HEK293 (cell line): ENCODE results near the gene SOX18.

ENCODE experiments used
- GLIS2 ChIP-seq: fragments of 450-650 bp; formaldehyde crosslinking; IDR thresholded peaks from 2 replicates; pipeline ENCODE4 v1.5.1; 2016; ENCODE audit warnings: missing biosample characterization, missing genetic modification characterization
- HOXC10 ChIP-seq: sonication (generic); formaldehyde crosslinking; IDR thresholded peaks from 2 replicates; pipeline ENCODE4 v1.8.1; 2023; ENCODE audit warnings: mild to moderate bottlenecking, missing genetic modification reagents
- KLF9 ChIP-seq: fragments of 450-650 bp; formaldehyde crosslinking; IDR thresholded peaks from 2 replicates; pipeline ENCODE4 v1.5.1; 2016; ENCODE audit warnings: missing biosample characterization, missing genetic modification characterization, low read depth
- ZNF121 ChIP-seq: fragments of 450-650 bp; formaldehyde crosslinking; IDR thresholded peaks from 2 replicates; pipeline ENCODE4 v1.5.1; 2016; ENCODE audit warnings: missing biosample characterization, missing genetic modification characterization
- ZNF132 ChIP-seq: fragments of 450-650 bp; formaldehyde crosslinking; IDR thresholded peaks from 2 replicates; pipeline ENCODE4 v1.5.1; 2017; ENCODE audit warnings: missing biosample characterization, missing genetic modification characterization, borderline replicate concordance
- ZNF138 ChIP-seq: fragments of 450-650 bp; formaldehyde crosslinking; IDR thresholded peaks from 2 replicates; pipeline ENCODE4 v1.5.1; 2016; ENCODE audit warnings: missing biosample characterization, missing genetic modification characterization, borderline replicate concordance
- ZNF140 ChIP-seq: fragments of 450-650 bp; formaldehyde crosslinking; IDR thresholded peaks from 2 replicates; pipeline ENCODE4 v1.5.1; 2016; ENCODE audit warnings: missing biosample characterization, missing genetic modification characterization
- ZNF19 ChIP-seq: fragments of 450-650 bp; formaldehyde crosslinking; IDR thresholded peaks from 2 replicates; pipeline ENCODE4; 2016; ENCODE audit warnings: missing biosample characterization, missing genetic modification characterization, low read depth
- ZNF221 ChIP-seq: fragments of 450-650 bp; formaldehyde crosslinking; IDR thresholded peaks from 2 replicates; pipeline ENCODE4 v1.5.1; 2017; ENCODE audit warnings: missing biosample characterization, missing genetic modification characterization, borderline replicate concordance
- ZNF292 ChIP-seq: fragments of 450-650 bp; formaldehyde crosslinking; IDR thresholded peaks from 2 replicates; pipeline ENCODE4 v1.5.1; 2016; ENCODE audit warnings: low read depth, missing biosample characterization, missing genetic modification characterization, borderline replicate concordance
- ZNF335 ChIP-seq: fragments of 450-650 bp; formaldehyde crosslinking; conservative IDR thresholded peaks from 2 replicates; pipeline ENCODE4 v1.5.1; 2016; ENCODE audit warnings: missing biosample characterization, missing genetic modification characterization
- ZNF341 ChIP-seq: fragments of 450-650 bp; formaldehyde crosslinking; IDR thresholded peaks from 2 replicates; pipeline ENCODE4; 2016; ENCODE audit warnings: low read depth, missing biosample characterization, missing genetic modification characterization
- ZNF423 ChIP-seq: fragments of 450-650 bp; formaldehyde crosslinking; IDR thresholded peaks from 2 replicates; pipeline ENCODE4 v1.5.1; 2016; ENCODE audit warnings: missing biosample characterization, missing genetic modification characterization
- ZNF433 ChIP-seq: fragments of 450-650 bp; formaldehyde crosslinking; IDR thresholded peaks from 2 replicates; pipeline ENCODE4 v1.5.1; 2016; ENCODE audit warnings: missing biosample characterization, missing genetic modification characterization, low read depth
- ZNF549 ChIP-seq: fragments of 450-650 bp; IDR thresholded peaks from 2 replicates; pipeline ENCODE4 v1.5.1; 2018; ENCODE audit warnings: missing biosample characterization, missing genetic modification characterization, mild to moderate bottlenecking, inconsistent platforms, moderate library complexity
- ZNF596 ChIP-seq: fragments of 450-650 bp; IDR thresholded peaks from 2 replicates; pipeline ENCODE4 v1.5.0; 2018; ENCODE audit warnings: missing biosample characterization, mild to moderate bottlenecking, missing genetic modification characterization, moderate library complexity
- ZNF629 ChIP-seq: fragments of 450-650 bp; formaldehyde crosslinking; IDR thresholded peaks from 2 replicates; pipeline ENCODE4 v1.5.1; 2017; ENCODE audit warnings: missing biosample characterization, missing genetic modification characterization
- ZNF670 ChIP-seq: fragments of 450-650 bp; formaldehyde crosslinking; IDR thresholded peaks from 2 replicates; pipeline ENCODE4 v1.5.1; 2016; ENCODE audit warnings: missing biosample characterization, missing genetic modification characterization, low read depth
- ZNF792 ChIP-seq: fragments of 450-650 bp; formaldehyde crosslinking; IDR thresholded peaks from 2 replicates; pipeline ENCODE4 v1.5.1; 2016; ENCODE audit warnings: missing biosample characterization, missing genetic modification characterization
- ZSCAN16 ChIP-seq: fragments of 450-650 bp; formaldehyde crosslinking; IDR thresholded peaks from 2 replicates; pipeline ENCODE4 v1.5.1; 2016; ENCODE audit warnings: missing biosample characterization, missing genetic modification characterization
- ZSCAN30 ChIP-seq: fragments of 450-650 bp; IDR thresholded peaks from 2 replicates; pipeline ENCODE4 v1.5.1; 2018; ENCODE audit warnings: missing biosample characterization, mild to moderate bottlenecking, missing genetic modification characterization, moderate library complexity
- TF ChIP-seq, protein P1 (sequence below): fragments of 450-650 bp; formaldehyde crosslinking; IDR thresholded peaks from 2 replicates; pipeline ENCODE4 v1.5.0; 2017; ENCODE audit warnings: missing biosample characterization, missing genetic modification characterization, borderline replicate concordance
- TF ChIP-seq, protein P2 (sequence below): fragments of 450-650 bp; formaldehyde crosslinking; IDR thresholded peaks from 2 replicates; pipeline ENCODE4 v1.5.1; 2016; ENCODE audit warnings: missing biosample characterization, missing genetic modification characterization
- TF ChIP-seq, protein P3 (sequence below): fragments of 450-650 bp; IDR thresholded peaks from 2 replicates; pipeline ENCODE4 v1.5.1; 2018; ENCODE audit warnings: missing biosample characterization, mild to moderate bottlenecking, missing genetic modification characterization
- TF ChIP-seq, protein P4 (sequence below): fragments of 450-650 bp; formaldehyde crosslinking; conservative IDR thresholded peaks from 2 replicates; pipeline ENCODE4 v1.5.1; 2016; ENCODE audit warnings: low read depth, missing biosample characterization, missing genetic modification characterization
- TF ChIP-seq, protein P5 (sequence below): fragments of 450-650 bp; formaldehyde crosslinking; IDR thresholded peaks from 2 replicates; pipeline ENCODE4 v1.5.1; 2016; ENCODE audit warnings: missing biosample characterization, missing genetic modification characterization
- TF ChIP-seq, protein P6 (sequence below): sonication (generic); formaldehyde crosslinking; IDR thresholded peaks from 2 replicates; pipeline ENCODE4 v1.8.1; 2022; ENCODE audit warnings: mild to moderate bottlenecking, moderate library complexity, missing genetic modification reagents

The SOX18 gene

DNA sequence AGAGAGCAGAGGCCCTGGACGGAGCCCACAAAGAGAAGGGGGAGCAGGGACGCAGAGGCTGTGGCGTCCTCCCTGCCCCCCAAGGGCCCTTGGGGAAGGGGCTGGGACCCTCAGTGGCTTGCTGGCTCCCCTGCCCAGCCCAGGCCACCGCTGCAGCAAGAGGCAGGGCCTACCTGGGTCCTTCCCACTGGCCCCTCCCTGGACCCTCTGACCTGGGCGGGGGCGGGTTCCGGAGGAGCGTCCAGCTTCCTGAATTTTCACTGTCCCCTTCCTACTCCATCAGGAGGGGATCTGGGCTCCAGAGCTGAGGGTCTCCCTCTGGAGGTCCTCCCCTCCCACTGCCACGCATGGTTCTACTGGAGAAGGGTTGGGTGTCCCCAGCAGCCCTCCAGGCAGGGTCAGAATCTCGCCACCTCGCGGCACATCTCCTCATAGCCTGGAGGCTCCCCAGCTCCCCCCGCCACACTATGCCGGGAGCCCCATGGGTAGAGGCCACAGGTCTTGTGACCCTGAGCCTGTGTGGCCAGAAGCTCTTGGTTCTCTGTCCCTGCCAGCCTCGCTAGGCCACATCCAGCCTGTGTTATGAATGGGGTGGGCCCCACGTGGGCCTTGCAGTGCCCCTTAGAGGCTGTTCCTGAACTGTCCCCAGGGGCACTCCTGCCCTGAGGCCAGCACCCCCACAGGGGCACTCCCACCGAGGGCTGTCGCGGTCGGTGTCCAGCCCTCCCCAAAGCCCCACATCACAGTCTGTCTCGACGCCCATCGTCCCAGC, 1.0 kb upstream of the SOX18 start (continued):
- TF ChIP-seq, protein P1, sequence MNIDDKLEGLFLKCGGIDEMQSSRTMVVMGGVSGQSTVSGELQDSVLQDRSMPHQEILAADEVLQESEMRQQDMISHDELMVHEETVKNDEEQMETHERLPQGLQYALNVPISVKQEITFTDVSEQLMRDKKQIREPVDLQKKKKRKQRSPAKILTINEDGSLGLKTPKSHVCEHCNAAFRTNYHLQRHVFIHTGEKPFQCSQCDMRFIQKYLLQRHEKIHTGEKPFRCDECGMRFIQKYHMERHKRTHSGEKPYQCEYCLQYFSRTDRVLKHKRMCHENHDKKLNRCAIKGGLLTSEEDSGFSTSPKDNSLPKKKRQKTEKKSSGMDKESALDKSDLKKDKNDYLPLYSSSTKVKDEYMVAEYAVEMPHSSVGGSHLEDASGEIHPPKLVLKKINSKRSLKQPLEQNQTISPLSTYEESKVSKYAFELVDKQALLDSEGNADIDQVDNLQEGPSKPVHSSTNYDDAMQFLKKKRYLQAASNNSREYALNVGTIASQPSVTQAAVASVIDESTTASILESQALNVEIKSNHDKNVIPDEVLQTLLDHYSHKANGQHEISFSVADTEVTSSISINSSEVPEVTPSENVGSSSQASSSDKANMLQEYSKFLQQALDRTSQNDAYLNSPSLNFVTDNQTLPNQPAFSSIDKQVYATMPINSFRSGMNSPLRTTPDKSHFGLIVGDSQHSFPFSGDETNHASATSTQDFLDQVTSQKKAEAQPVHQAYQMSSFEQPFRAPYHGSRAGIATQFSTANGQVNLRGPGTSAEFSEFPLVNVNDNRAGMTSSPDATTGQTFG (tag by site-specific recombination): no peak
- no peak for TF ChIP-seq ZSCAN30 (tag by site-specific recombination)
- no peak for TF ChIP-seq ZNF140 (tag by site-specific recombination)
- TF ChIP-seq, protein P2, sequence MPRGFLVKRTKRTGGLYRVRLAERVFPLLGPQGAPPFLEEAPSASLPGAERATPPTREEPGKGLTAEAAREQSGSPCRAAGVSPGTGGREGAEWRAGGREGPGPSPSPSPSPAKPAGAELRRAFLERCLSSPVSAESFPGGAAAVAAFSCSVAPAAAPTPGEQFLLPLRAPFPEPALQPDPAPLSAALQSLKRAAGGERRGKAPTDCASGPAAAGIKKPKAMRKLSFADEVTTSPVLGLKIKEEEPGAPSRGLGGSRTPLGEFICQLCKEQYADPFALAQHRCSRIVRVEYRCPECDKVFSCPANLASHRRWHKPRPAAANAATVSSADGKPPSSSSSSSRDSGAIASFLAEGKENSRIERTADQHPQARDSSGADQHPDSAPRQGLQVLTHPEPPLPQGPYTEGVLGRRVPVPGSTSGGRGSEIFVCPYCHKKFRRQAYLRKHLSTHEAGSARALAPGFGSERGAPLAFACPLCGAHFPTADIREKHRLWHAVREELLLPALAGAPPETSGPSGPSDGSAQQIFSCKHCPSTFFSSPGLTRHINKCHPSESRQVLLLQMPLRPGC: no peak
- TF ChIP-seq ZNF792 (tag by site-specific recombination): no peak
- no peak for TF ChIP-seq ZNF121 (tag by site-specific recombination)
- no peak for TF ChIP-seq ZSCAN16 (tag by site-specific recombination)
- TF ChIP-seq GLIS2 (tag by site-specific recombination): 0 out of 2 replicates have a peak, but pooled peaks have one; percentile 38
- peak; percentile 83 for TF ChIP-seq ZNF341 (tag by site-specific recombination)
- peak; percentile 19; the same call in 1 of the 2 replicates for TF ChIP-seq ZNF423 (tag by site-specific recombination)
- TF ChIP-seq, protein P3, sequence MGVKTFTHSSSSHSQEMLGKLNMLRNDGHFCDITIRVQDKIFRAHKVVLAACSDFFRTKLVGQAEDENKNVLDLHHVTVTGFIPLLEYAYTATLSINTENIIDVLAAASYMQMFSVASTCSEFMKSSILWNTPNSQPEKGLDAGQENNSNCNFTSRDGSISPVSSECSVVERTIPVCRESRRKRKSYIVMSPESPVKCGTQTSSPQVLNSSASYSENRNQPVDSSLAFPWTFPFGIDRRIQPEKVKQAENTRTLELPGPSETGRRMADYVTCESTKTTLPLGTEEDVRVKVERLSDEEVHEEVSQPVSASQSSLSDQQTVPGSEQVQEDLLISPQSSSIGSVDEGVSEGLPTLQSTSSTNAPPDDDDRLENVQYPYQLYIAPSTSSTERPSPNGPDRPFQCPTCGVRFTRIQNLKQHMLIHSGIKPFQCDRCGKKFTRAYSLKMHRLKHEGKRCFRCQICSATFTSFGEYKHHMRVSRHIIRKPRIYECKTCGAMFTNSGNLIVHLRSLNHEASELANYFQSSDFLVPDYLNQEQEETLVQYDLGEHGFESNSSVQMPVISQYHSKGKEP (tag by site-specific recombination): no peak
- peak; percentile 58 for TF ChIP-seq ZNF335 (tag by site-specific recombination)
- no peak for TF ChIP-seq ZNF670 (tag by site-specific recombination)
- no peak for TF ChIP-seq ZNF138 (tag by site-specific recombination)
- TF ChIP-seq, protein P4, sequence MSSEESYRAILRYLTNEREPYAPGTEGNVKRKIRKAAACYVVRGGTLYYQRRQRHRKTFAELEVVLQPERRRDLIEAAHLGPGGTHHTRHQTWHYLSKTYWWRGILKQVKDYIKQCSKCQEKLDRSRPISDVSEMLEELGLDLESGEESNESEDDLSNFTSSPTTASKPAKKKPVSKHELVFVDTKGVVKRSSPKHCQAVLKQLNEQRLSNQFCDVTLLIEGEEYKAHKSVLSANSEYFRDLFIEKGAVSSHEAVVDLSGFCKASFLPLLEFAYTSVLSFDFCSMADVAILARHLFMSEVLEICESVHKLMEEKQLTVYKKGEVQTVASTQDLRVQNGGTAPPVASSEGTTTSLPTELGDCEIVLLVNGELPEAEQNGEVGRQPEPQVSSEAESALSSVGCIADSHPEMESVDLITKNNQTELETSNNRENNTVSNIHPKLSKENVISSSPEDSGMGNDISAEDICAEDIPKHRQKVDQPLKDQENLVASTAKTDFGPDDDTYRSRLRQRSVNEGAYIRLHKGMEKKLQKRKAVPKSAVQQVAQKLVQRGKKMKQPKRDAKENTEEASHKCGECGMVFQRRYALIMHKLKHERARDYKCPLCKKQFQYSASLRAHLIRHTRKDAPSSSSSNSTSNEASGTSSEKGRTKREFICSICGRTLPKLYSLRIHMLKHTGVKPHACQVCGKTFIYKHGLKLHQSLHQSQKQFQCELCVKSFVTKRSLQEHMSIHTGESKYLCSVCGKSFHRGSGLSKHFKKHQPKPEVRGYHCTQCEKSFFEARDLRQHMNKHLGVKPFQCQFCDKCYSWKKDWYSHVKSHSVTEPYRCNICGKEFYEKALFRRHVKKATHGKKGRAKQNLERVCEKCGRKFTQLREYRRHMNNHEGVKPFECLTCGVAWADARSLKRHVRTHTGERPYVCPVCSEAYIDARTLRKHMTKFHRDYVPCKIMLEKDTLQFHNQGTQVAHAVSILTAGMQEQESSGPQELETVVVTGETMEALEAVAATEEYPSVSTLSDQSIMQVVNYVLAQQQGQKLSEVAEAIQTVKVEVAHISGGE (tag by site-specific recombination): no peak
- TF ChIP-seq, protein P5, sequence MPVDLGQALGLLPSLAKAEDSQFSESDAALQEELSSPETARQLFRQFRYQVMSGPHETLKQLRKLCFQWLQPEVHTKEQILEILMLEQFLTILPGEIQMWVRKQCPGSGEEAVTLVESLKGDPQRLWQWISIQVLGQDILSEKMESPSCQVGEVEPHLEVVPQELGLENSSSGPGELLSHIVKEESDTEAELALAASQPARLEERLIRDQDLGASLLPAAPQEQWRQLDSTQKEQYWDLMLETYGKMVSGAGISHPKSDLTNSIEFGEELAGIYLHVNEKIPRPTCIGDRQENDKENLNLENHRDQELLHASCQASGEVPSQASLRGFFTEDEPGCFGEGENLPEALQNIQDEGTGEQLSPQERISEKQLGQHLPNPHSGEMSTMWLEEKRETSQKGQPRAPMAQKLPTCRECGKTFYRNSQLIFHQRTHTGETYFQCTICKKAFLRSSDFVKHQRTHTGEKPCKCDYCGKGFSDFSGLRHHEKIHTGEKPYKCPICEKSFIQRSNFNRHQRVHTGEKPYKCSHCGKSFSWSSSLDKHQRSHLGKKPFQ (tag by site-specific recombination): no peak
- no peak for TF ChIP-seq KLF9
- TF ChIP-seq, protein P6, sequence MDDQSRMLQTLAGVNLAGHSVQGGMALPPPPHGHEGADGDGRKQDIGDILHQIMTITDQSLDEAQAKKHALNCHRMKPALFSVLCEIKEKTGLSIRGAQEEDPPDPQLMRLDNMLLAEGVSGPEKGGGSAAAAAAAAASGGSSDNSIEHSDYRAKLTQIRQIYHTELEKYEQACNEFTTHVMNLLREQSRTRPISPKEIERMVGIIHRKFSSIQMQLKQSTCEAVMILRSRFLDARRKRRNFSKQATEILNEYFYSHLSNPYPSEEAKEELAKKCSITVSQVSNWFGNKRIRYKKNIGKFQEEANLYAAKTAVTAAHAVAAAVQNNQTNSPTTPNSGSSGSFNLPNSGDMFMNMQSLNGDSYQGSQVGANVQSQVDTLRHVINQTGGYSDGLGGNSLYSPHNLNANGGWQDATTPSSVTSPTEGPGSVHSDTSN (CRISPR knock-in tag): no peak
- TF ChIP-seq ZNF292 (tag by site-specific recombination): no peak
- TF ChIP-seq ZNF19 (tag by site-specific recombination): no peak
- no peak for TF ChIP-seq ZNF549 (tag by site-specific recombination)
- no peak for TF ChIP-seq ZNF433 (tag by site-specific recombination)
- TF ChIP-seq HOXC10: no peak
- TF ChIP-seq ZNF596 (tag by site-specific recombination): no peak
- no peak for TF ChIP-seq ZNF132 (tag by site-specific recombination)
- no peak for TF ChIP-seq ZNF221
- no peak for TF ChIP-seq ZNF629 (tag by site-specific recombination)
